ENCODE data around the gene RNF149. TPM values are rescaled to one million over a fixed set of nuclear protein-coding genes. Genes with fewer than 3 reads are reported as not detected.

RNF149 gene
- total RNA-seq, 1 experiment from 2014 or later: 40.2 TPM

- Histone ChIP-seq H2AFZ (ENCODE audit: low read depth, low read length, poor library complexity, severe bottlenecking) (no peak overlapping the region), H3K27ac (ENCODE audit: low read depth, low read length) (no peak overlapping the region), H3K9me2 (ENCODE audit: insufficient read depth) (no peaks in the 10 kb centered on the region), H3K4me1 (ENCODE audit: control insufficient read depth in 1 of 2, insufficient read depth in 2 of 2, low read length in 2 of 2) (no peaks in the 10 kb centered on the region), H3K9me3 (ENCODE audit: control insufficient read depth in 1 of 2, insufficient read depth in 1 of 2, low read depth in 1 of 2, low read length in 2 of 2) (no peaks in the 10 kb centered on the region), H3K36me3 (ENCODE audit: control insufficient read depth in 1 of 2, insufficient read depth in 2 of 2, low read length in 2 of 2) (peaks cover 12 to 18% of the 10 kb centered on the region in 2 experiments; a peak in 3 of 4 replicates), H3K4me2 (ENCODE audit: low read length) (no peak overlapping the region), H3K9ac (ENCODE audit: low read length) (no peak overlapping the region), H4K20me1 (ENCODE audit: insufficient read depth) (no peaks in the 10 kb centered on the region), H3K4me3 (replicated peaks in 1 of 2; ENCODE audit: low read depth in 1 of 2, low read length in 2 of 2) (no peak overlapping the region), H3K79me2 (ENCODE audit: insufficient read depth, low read length) (peaks cover 92% of the 10 kb centered on the region), H3K27me3 (ENCODE audit: insufficient read depth, low read length) (no peaks in the 10 kb centered on the region)
- RAD21 ChIA-PET (ENCODE audit: low non-redundant PET in 1 of 2, low total read pairs in 2 of 2, uncharacterized antibody in 2 of 2, unreplicated experiment in 2 of 2): no interaction called here
- ATAC-seq (no peak), DNase-seq (ENCODE audit: low read depth, low spot score) (no peak)
- CTCF ChIA-PET: no interaction called here
- POLR2A ChIA-PET: interaction anchor here (1.1 kb wide), 1 partner anchor 11 kb away, joined by 3 read pairs; the partner anchor contains the start of gene RNF149
- TF ChIP-seq EZH2phosphoT487 (IDR thresholded peaks at IDR 0.05; ENCODE audit: borderline replicate concordance) (no peak), RAD21 (IDR thresholded peaks at IDR 0.05; ENCODE audit: low read depth) (no peak), TCF7L2 (IDR thresholded peaks at IDR 0.05; ENCODE audit: borderline replicate concordance, extremely low read depth, insufficient read depth, insufficient read length) (no peak), CTCF (IDR thresholded peaks at IDR 0.05 in 2 of 3, conservative IDR thresholded peaks at IDR 0.05 in 1 of 3; ENCODE audit: borderline replicate concordance in 1 of 3, insufficient read depth in 1 of 3, low read depth in 2 of 3, low read length in 2 of 3) (no peak), CEBPB (IDR thresholded peaks at IDR 0.05; ENCODE audit: low read depth) (no peak), POLR2AphosphoS5 (IDR thresholded peaks at IDR 0.05; ENCODE audit: low read depth, low read length) (no peak), ZFX (IDR thresholded peaks at IDR 0.05) (no peak), JUND (IDR thresholded peaks at IDR 0.05) (no peak), ELF1 (IDR thresholded peaks at IDR 0.05; ENCODE audit: borderline replicate concordance, low read depth) (no peak), SRF (IDR thresholded peaks at IDR 0.05; ENCODE audit: low read depth) (no peak), REST (IDR thresholded peaks at IDR 0.05; ENCODE audit: low read depth) (no peak), POLR2A (IDR thresholded peaks at IDR 0.05; ENCODE audit: borderline replicate concordance, extremely low read depth, insufficient read depth, insufficient read length) (no peak), MAX (IDR thresholded peaks at IDR 0.05) (no peak), ATF3 (IDR thresholded peaks at IDR 0.05) (no peak), SIN3A (IDR thresholded peaks at IDR 0.05; ENCODE audit: low read depth) (no peak), SP1 (IDR thresholded peaks at IDR 0.05; ENCODE audit: low read depth) (no peak)
- no TSS peak for BruUV-seq (replicated peaks)
- intact Hi-C loops (cut with micrococcal nuclease): no loop called here
Observed at GRCh38 chr2:101297383-101297782, 11.1 kb downstream of the RNF149 start.

Measured in HCT116 (cell line).